ENCODE measurements around the gene TXNRD3.

Gene TXNRD3

DNA sequence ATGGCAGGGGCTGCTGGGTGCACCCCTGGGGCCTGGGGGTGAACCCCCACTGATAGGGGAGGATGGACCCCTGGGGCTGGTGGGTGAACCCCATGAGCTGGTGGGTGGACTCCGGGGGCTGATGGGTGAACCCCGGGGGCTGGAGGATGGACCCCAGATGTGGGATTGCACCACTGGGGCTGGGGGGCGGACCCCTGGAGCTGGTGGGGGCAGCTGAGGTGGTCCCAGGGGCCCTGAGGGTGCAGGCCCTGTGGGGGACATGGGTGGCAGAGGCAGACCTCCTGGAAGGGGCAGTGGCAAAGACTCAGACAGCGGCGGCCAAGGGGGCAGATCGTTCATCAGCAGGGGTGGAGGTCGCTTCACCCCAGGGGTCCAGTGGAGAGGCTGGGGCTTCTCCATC lies 17.4 kb upstream of the TXNRD3 start:
- no peak for DNase-seq (ENCODE audit: low read depth in 2 of 2)

DNA sequence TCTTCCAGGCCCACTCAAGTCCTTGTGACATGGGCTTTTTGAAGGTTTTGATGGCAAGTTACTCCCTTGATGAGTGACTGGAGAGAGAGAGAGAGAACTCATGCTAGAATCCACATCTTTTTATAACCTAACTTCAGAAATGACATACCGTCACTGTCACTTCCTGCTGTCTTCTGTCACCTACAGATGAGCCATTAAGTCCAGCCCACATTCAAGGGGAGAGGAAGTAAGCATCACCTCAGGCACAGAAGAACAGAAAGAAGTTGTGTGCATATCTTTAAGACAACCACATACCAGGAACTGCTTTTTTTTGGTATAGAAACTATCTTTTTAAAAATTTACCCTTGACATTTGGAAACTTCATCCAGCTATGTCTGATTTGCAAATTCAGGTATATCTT lies 16.6 kb upstream of the TXNRD3 start:
- DNase-seq (ENCODE audit: low read depth in 2 of 2) = no peak

DNA sequence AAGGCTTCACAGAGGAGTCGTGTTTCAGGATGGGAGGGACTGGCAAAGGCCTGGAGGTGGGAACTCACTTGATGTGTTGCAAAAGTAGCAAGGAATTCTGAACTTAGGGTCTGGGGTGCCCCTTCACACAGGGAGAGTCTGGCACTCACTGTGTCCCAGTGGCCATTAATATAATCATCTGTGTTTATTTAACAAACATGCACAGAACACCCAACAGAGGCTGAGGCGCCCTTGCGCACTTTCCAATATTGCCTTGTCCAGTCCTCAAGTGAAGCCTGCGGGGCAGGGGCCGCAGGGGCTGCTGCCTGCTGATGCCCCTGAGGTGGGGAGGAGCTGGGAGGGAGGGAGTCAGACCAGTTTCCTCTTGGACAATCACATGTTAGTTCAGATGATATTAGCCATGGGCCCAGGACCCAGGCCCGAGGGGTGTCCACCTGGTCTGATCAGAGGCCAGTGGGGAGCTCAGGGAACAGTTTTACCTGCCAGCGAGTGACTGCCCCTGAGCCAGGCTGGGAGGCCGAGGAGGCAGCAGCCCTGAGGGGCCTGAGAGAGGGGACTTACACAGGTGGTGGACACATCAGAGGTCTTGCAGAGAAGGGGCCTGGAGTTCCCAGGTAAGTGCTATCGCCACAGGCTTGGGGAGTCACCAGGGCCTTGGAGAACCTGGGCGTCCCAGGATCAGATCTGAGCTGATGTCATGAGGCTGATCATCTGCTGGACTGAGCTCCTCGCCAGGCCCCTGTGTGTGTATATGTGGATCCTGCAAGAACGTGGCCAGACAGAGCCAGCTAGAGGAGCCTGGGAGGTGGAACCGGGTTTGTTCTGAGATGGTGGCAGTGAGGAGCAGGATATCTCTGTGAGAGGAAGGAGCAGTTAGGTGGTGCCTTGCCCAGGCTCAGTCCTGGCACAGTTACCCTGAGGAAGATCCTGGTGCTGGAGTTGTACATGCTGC lies 13.8 kb upstream of the TXNRD3 start:
- DNase-seq (ENCODE audit: low read depth in 2 of 2) = no peak

DNA sequence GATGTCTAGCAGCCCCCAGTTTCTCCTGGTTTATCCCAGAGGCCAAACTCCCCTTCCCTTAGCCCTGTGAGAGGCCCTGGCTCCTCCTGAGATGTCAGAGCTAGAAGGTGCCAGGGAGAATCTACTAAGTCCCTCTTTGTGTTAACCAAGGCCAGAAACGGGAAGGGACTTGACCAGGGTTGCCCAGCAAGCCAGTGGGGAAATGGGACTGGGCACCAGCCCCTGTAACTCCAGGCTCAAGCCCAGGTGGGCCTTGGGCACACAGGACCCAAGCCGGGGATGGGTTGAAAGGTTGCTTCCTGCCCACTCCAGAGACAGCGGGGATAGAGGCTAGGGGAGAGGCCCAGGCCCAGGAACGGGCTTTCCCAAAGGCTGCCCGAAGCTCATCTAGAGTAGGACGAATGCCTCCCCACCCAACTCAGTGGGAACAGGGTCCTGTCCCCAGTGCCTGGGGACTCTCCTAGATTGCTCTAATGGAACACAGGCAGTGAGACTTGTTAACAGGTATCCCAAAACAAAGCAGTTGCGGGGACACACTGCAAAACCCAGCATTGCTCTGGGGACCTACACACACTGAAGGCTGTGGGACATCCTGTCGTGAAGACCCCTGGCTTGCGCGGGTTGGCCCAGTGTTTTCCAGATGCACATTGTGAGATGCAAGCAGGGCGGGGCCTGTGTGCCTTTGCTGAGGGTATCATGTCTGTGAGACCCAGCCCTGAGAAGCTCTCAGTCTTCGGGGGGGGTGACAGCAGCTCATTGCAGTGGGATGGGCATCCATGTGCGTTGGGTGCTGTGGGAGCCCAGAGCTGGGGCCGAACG lies 12.9 kb upstream of the TXNRD3 start:
- DNase-seq (ENCODE audit: low read depth in 2 of 2) = no peak

DNA sequence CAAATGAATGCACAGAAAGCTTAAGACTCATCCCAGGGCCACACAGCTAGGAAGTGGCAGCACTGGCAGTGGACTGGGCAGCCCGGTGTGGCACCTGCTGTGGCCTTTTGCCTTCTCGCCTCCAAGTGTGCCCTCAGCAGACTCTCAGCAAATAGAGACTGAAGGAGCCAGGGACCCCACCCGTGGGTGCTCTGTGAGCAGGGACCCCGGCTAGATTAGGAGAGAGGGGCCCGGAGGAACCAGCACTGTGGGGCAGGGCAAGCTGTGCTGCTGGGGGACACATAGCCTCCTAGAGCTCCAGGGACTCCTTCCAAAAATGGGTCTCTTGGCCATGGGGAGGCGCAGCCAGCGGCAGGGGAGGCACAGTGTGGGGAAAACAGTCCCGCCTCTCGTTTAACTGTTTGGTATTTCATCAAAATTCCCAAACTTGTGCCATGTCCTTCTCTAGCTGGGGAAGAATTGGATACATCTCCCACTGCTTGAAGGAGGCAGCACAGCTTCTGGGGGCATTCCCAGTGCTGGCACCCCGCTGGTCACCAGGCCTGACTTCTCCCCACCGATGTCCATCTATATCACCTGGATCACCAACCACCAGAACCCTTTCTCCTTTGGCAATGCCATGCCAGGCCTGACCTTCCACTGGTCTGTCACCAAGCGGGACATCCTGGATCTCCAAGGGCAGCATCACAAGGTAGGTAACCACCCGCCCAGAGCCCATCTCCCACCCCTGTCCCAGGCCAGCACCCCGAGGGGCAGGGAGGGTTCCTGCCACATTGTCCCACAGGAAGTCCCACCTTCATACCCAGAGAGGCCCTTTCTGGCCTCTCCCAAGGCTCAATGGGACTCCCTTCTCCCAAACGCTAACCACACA lies 12.0 kb upstream of the TXNRD3 start:
- no peak for DNase-seq (ENCODE audit: low read depth in 2 of 2)

DNA sequence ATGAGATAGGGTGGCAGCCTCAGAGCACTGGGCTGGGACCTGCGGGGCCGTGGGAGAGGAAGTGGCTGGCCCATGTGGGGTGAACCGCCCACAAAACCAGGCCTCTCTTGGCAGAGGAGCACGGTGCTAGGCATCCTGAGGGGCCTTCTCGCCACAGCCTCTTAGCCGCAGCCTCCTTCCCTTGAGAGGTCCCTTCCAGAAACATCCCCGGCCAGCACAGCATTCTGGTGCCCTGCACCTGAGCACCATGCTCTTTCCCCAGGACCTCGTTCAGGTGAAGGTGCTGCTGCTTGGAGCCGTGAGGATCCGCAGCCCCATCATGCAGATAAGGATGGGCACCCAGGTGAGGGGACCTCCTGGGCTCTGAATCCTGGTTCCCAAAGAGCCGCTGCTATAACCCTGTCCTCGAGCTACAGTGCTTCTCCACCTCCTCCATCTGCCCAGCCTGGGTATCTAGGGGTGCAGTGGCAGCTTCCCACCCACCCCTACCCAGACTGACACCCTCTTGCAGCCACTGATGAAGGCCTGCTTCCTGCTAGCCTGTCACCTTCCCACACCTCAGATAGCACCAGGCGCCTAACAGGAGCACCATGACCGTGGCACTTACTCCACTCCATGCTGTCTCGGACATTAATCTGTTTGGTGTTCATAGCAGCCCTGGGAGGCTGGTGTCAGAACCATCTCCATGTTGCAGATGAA lies 11.2 kb upstream of the TXNRD3 start:
- no peak for DNase-seq (ENCODE audit: low read depth in 2 of 2)

DNA sequence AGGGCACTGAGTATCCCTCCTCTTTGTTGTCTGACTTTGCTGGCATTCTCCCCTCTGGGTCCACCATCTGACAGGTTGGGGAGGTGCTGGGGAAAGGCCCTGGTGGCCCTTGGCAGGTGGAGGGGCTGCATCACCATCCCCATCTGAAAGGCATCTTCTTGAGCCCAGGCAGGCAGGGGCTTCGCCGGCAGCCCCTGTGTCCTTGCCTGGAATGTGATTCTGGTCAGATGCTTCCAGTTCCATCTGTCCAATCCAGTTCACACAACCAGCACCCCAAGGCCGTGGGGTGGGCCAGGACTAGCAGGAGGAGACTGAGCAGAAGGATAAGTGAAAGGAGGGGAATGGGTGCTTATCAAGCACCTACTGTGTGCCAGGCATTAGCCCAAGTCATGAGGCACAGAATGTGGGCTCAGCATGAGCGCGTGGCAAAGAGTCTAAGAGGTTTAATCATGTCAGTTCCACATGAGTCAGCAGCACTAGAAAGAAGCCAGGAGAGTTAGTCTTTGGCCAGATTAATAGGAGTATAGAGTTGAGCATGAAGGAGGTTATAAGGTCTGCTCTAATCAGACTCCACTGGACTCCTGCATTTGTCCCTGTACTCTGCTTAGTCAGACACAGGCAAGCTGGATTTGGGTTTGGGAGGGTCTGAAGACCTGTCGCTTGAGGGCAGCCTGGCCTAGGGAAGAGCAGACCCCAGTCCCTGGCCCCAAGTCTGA lies 10.5 kb upstream of the TXNRD3 start:
- DNase-seq (ENCODE audit: low read depth in 2 of 2) = no peak

DNA sequence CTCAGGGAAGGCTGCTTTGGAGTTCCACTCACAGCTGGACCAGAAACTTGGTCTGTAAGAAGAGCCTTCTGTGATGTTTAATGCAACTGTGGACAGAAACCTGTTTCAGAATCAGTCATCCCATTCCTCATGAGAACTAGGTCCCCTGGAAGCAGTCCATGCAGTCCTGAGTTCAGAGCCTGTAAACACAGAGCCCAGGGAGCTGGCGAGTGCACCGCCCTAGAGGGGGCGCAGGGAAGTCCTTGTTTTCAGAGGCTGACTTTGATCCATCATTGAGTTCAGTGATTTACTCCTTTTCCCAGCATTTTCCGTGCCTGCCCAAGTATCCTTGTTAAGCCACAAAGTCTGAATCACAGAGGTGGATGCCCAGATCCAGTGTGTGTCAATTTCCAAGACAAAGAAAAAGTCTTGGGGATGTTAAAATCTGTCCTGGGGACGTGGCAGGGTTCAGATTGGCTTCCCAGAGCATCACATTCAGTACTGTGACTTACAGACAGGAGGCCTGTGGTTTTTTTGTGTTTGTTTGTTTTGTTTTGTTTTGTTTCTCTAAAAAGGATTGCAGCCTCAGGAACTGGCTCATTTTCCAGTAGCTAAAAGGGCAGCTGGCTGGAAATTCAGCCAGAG lies 9.8 kb upstream of the TXNRD3 start:
- DNase-seq (ENCODE audit: low read depth in 2 of 2) = no peak

DNA sequence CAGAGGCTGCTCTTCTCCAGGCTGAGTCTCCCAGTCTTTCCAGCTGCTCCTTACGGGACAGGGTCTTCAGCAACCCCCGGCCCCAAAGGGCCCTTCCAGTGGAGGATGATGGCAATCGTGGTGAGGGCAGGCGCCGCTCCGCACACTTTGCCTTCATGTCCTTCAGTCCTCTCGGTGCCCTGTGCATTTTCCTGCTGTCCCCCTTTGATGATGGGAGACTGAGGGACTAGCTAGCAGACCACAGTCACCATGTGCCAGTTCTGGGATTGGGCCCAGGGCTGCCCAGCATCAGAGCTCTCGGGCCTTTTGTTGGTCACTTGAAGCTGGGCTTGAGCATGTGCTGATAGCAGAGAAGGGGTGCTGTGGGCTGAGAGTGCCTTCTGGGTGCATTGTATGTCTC lies 8.8 kb upstream of the TXNRD3 start:
- no peak for DNase-seq (ENCODE audit: low read depth in 2 of 2)

DNA sequence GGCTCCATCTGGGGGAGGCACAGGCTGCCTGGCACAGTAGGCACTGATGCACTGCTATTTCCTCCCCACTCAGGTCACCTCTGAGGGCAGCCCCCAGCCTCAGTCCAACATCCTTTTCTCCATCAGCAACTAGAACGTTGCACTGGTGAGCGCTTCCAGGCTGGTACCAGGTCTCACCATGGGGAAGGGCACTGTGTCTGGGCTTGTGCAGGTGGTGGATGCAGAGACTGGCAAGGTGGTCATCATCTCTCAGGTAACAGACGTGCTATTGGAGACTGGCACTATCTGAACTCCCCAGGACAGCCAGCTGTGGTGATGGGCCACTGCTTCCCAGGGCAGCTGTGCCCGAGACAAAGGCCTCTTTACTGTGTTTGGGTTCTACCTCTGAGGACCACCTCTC lies 8.3 kb upstream of the TXNRD3 start:
- no peak for DNase-seq (ENCODE audit: low read depth in 2 of 2)

DNA sequence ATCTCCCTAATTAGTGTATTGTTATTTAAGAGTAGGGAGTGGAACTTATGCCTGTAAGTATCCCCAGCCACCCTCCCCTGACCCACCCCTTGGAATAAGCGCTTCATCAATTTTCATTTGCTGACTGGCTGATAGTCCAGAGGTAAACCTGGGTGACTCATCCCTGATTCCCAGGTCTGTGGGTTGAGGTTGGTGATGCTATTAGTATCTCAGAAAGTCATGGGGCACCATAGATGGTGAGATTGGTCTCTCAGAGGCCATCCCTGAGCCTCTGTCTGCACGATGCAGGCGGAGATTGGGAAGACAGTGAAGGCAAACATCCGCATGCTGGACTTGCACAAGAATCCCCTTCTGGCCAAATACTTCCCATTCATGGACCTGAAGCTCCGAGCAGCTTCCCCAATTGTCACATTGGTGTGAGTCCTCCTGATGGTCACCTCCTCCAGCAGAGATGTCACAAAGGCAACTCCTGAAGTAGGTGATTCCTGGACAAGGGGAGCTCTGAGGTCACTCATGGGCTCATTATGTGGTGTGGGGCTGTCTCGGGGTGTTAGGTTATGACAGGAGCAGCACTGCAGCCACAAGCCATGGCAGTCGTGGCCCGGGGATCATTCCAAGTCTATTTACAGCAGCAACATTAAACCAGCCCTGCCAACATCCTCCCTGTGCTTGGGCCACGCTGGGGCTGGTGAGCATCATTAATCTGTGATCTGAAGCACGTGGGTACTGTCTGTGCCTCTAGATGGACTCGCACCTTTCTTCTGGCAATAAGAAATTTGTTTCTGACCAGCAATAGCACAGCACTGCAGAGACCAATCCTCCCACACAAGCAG lies 6.8 kb upstream of the TXNRD3 start:
- no peak for DNase-seq (ENCODE audit: low read depth in 2 of 2)

DNA sequence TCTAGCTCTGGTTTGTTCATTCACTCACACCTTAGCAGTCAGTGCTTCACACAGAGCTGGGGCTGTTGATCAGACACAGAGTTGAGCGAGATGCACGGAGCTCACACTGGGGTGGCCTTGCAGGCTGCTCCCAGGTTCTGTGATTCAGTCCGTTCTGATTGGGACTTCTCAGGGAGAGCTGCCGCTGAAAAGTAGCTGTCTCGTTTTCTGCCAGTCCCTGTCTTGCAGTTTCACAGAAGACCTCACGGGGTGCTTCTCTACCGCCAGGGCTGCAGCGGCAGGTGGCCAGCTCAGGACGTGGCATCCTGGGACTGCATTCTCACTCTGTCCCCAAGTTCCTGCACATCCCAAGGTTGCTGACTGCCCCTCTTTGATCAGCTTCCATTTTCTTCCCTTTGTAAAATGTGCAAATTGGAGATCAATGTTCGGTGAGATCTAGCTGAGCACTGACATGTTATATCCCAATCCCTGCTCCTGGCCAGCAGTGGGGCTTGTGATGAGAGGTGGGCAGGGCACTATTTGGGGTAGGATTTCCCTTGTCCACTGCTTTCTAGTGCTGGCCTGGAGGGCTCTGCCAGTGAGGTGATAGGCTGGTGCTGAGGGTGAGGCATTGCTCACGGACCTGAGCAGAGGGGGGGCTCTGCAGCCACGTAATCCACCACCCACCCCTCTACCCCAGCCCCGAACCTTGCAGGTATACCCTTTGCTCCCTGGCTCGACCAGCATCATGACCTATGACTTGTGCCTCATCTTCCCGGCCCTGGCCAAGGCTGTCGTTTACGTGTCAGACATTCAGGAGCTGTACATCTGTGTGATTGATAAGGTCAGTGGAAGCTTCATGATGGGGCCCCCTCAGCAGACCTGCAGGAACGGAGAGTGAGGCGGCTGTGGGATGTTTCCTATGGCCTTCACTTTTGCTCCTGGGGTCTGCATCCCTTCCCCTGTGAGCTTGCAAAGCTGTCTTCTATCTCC lies 5.3 kb upstream of the TXNRD3 start:
- no peak for DNase-seq (ENCODE audit: low read depth in 2 of 2)

DNA sequence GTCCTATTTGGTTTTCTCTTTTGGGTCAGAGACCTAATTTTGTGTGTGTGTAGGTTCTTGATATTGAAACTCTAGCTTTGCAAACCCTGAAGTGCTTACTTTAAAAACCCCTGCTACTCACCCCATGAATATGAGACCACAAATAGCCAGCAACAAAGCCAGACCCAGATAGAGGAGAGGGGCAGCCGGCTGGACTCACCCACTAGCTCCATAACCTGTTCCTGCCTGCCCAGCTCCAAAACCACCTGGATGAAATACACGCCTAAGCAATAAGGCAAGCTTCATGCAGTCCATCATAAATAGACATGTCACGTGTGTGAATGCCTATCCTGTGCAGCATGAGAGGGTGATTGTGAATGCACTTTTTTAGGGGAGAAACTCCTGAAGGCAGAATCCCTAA lies 3.7 kb upstream of the TXNRD3 start:
- DNase-seq (ENCODE audit: low read depth in 2 of 2) = no peak

DNA sequence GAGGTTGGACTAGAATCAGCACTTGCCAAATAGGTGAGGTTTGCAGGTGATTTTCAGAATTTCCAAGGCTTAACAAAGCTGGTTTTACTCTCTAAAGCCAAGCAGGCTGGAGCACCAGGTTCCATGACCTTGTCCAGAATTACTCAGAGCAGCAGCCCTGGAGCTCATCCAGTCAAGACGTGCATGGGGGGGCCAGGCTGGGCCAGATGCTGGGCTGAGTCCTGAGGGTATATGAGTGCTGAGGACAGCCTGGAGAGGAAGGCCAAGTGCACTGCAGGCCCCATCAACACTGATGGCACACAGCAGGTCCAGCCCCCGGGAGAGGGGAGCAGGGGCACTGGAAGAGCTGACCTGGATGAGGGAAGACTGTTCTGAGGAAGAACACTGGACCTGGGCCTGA lies 3.0 kb upstream of the TXNRD3 start:
- no peak for DNase-seq (ENCODE audit: low read depth in 2 of 2)

DNA sequence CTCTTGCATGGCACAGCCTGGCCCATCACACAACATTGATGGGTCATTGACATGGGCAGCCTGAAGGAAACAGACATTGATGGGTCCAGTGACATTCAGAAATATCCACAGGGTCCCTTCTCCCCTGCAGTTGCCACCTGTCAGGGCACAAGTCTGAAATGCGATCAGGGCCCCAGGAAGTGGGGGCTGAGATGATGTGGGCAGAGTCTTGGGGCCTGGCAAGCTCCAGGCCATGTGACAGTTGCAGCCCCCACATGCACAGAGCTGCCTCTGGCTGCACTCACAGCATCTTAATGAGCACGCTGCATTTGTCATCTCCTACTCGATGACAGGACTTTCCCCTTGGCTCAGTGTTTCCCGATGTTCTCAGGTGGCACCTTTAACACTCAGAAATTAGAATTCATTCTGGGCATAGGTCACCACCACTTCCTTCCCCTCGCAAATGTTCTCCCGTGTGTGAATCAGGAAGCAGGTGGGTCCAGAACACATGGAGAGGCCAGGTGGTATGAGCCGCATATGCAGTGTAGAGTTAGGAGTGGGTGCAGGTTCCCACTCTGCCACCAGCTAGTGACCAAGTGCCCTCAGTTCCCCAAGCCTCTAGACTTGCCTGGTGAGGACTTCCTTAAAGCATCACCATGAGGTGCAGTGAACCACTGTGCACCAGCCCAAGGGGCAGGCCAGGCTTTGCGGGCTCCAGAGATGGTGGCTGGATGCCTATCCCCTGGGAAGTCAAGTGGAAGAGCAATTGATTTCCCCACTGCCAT lies 1.6 kb upstream of the TXNRD3 start:
- no peak for DNase-seq (ENCODE audit: low read depth in 2 of 2)

DNA sequence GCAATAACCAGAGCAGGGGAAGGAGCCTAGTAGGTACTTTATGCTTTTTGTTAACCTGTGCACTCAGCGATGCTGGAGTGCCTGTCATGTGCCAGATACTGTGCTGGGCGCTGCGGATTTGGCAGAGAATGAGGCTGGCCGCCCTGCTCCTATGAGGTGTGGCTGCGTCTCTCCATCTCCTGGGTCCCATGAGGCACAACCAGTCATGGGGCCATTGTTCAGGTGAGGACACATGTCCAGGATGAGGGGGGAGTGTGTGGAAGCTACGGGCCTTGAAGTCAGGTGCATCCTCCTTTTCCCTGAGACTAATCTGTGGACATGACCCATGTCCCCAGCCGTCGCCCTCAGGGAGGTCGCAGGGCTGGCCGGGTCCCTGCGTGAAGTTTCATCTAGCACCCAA lies 963 bp upstream of the TXNRD3 start:
- DNase-seq (ENCODE audit: low read depth in 2 of 2) = no peak

DNA sequence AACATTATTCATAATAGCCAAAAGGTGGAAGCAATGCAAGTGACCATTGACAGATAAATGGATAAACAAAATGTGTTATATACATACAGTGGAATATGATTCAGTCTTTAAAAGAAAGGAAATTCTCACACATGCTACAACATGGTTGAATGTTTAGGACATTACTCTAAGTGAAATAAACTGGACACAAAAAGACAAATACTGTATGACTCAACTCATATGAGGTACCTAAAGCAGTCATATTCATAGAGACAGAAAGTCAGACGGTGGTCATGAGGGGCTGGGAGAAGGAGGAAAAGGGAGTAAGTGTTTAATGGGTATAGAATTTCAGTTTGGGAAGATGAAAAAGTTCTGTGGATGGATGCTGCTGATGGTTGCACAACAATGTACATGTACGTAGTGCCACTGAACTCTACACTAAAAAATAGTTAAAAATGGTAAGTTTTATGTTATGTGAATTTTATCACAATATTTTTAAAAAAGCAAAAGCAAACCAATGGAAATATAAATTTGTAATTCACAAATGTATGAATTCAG lies 5.3 kb downstream of the TXNRD3 start:
- DNase-seq (ENCODE audit: low read depth in 2 of 2) = no peak

Data from stimulated activated CD4-positive, alpha-beta T cell treated with anti-CD3 and anti-CD28 coated beads, Interleukin-4, amount 100 ng/mL, for 48 hours (primary cell).